ENCODE results near the gene ITGAX.

The ITGAX gene

GRCh38 chr16:31348579-31348978, 6.4 kb upstream of the ITGAX start:
- no peak for DNase-seq (ENCODE audit: low read depth in 2 of 2)

- no peak for DNase-seq (ENCODE audit: low read depth in 2 of 2)
These were observed 4.5 kb upstream of the ITGAX start for GRCh38 chr16:31350275-31351005.

GRCh38 chr16:31351246-31351941, 3.6 kb upstream of the ITGAX start:
- DNase-seq (ENCODE audit: low read depth in 2 of 2) = no peak

GRCh38 chr16:31351942-31352325, 3.0 kb upstream of the ITGAX start:
- peak in 1 of 2 donors; percentile 55 for DNase-seq (ENCODE audit: low read depth in 2 of 2)

GRCh38 chr16:31352376-31353115, 2.4 kb upstream of the ITGAX start:
- DNase-seq (ENCODE audit: low read depth in 2 of 2) = no peak

GRCh38 chr16:31355431-31356100, 590 bp downstream of the ITGAX start:
- DNase-seq (ENCODE audit: low read depth in 2 of 2) = no peak

GRCh38 chr16:31356566-31357323, 1.8 kb downstream of the ITGAX start:
- DNase-seq (ENCODE audit: low read depth in 2 of 2) = no peak

- no peak for DNase-seq (ENCODE audit: low read depth in 2 of 2)
These were observed 2.5 kb downstream of the ITGAX start for GRCh38 chr16:31357324-31358109.

GRCh38 chr16:31360251-31360650, 5.3 kb downstream of the ITGAX start:
- DNase-seq (ENCODE audit: low read depth in 2 of 2) = no peak

- DNase-seq (ENCODE audit: low read depth in 2 of 2) = no peak
These were observed 6.5 kb downstream of the ITGAX start for GRCh38 chr16:31361201-31362110.

- no peak for DNase-seq (ENCODE audit: low read depth in 2 of 2)
These were observed 7.8 kb downstream of the ITGAX start for GRCh38 chr16:31362476-31363405.

GRCh38 chr16:31363721-31364120, 8.7 kb downstream of the ITGAX start:
- no peak for DNase-seq (ENCODE audit: low read depth in 2 of 2)

GRCh38 chr16:31364421-31364820, 9.4 kb downstream of the ITGAX start:
- DNase-seq (ENCODE audit: low read depth in 2 of 2) = no peak

GRCh38 chr16:31365131-31365865, 10.3 kb downstream of the ITGAX start:
- no peak for DNase-seq (ENCODE audit: low read depth in 2 of 2)

- DNase-seq (ENCODE audit: low read depth in 2 of 2) = no peak
These were observed 12.9 kb downstream of the ITGAX start for GRCh38 chr16:31367853-31368252.

- DNase-seq (ENCODE audit: low read depth in 2 of 2) = no peak
These were observed 16.0 kb downstream of the ITGAX start for GRCh38 chr16:31371008-31371407.

- DNase-seq (ENCODE audit: low read depth in 2 of 2) = no peak
These were observed 16.9 kb downstream of the ITGAX start for GRCh38 chr16:31371619-31372484.
